ENCODE measurements around the gene IGIP. TPM values are rescaled to one million over a fixed set of nuclear protein-coding genes. Genes with fewer than 3 reads are reported as not detected.

IGIP gene
- total and polyA plus RNA-seq, 2 of the 8 experiments (the other 6 are each of a cell fraction or from before 2014, with no cell fraction given): 0.32 to 0.69 TPM

DNA sequence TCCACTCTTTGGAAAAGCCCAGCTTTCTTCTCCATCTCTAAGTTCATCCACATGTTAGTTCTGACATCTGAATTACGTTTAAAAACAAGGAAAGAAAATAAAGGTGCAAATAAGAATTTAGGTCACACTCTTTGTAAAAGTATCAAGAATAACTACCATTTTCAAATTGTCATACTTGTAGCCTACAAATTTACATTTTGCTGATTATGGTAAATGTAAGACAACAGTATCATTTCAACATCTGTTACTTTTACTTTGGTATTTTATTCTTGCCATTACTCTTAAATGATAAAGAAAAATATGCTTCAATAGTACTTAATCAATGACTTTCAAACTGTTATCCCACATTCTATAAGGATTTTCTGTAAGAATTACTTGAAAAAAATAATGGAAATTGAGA, 21.6 kb upstream of the IGIP start (continued):
- TF ChIP-seq CHD7 (IDR thresholded peaks at IDR 0.05; ENCODE audit: insufficient replicate concordance, low read length) (no peak), CHD2 (IDR thresholded peaks at IDR 0.05; ENCODE audit: low read length) (no peak), SRF (IDR thresholded peaks at IDR 0.05; ENCODE audit: low read depth, low read length) (no peak), SP4 (IDR thresholded peaks at IDR 0.05; ENCODE audit: low read length) (no peak), POLR2A (IDR thresholded peaks at IDR 0.05; ENCODE audit: control extremely low read depth in 1 of 2, low read depth in 2 of 2, low read length in 2 of 2) (no peak), HDAC2 (IDR thresholded peaks at IDR 0.05; ENCODE audit: borderline replicate concordance in 1 of 2, low read depth in 2 of 2, low read length in 2 of 2) (no peak), NRF1 (IDR thresholded peaks at IDR 0.05; ENCODE audit: low read depth, low read length) (no peak)

Data from H1 (cell line).